Lower leg skin (tissue), 4 donors: ENCODE data around the gene INPP5B. TPM values are rescaled to one million over a fixed set of nuclear protein-coding genes. Genes with fewer than 3 reads are reported as not detected.

Experiments used
- DNase-seq, 2 donors: peaks; one replicate each; pipeline ENCODE4 v3.0.0-alpha.2; 2019; ENCODE audit warnings: low spot score in 2 of 2
- H3K4me3 ChIP-seq: fragments of 200-600 bp; sonication (generic); 2 replicates; pipeline ENCODE4 v1.5.1; 2017; ENCODE audit warnings: mild to moderate bottlenecking, low read depth; ENCODE audit not compliant: poor library complexity, severe bottlenecking
- POLR2A ChIP-seq, 2 donors: fragments of 450-650 bp; IDR thresholded peaks; one replicate each; pipeline ENCODE4 v1.6.1; 2016 to 2017; ENCODE audit warnings: antibody characterized with exemption in 2 of 2, mild to moderate bottlenecking in 1 of 2, moderate library complexity in 1 of 2
- WGBS, 2 donors: methylation state at CpG; one replicate each; pipeline ENCODE4 v1.1.5; 2018; 5-methylcytosine and 5-hydroxymethylcytosine counted together
- intact Hi-C: fragments of 100-400 bp; cut with DNase I; formaldehyde crosslinking; loops from one replicate; pipeline ENCODE4 v1.15.0; 2023; ENCODE audit warnings: low total_unique reads
- total RNA-seq, 4 donors: library from RNA; depleted of rRNA; stranded (reverse); fragments of >200 nt; gene quantifications; one replicate each; pipeline ENCODE4 v1.1.0, GENCODE V29; 2016
- TF ChIP-seq, protein P1 (sequence below), 3 donors: fragments of 450-650 bp; IDR thresholded peaks; one replicate each; pipeline ENCODE4 v1.5.1; 2016; ENCODE audit warnings: antibody characterized with exemption in 3 of 3, mild to moderate bottlenecking in 3 of 3, moderate library complexity in 2 of 3

INPP5B gene
- total RNA-seq, 4 donors from 2014 or later: 12.9 to 23.3 (median 18.7) TPM

DNA sequence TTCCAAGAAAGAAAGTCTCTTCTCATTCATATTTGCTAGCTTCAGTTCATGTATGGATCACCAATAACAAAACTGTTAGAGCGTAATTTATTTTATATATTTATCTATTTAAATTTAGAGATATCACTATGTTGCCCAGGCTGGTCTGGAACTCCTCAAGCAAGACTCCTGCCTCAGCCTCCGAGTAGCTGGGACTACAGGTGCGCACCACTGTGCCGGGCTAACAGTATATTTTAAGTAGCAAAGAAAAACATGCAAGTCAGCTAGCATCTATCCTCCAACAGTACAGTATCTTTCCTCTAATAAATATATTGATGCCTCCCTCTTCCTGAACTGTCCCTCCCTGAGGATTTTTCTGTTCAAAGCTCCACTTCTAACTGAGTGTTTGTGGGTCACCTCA, 21.5 kb downstream of the INPP5B start:
- WGBS, 2 donors: 80 to 95% methylated on average over 4 of the region's 4 CpGs
- intact Hi-C loops: no loop called here
- H3K4me3 ChIP-seq: no peak overlapping the region
- TF ChIP-seq, protein P1, sequence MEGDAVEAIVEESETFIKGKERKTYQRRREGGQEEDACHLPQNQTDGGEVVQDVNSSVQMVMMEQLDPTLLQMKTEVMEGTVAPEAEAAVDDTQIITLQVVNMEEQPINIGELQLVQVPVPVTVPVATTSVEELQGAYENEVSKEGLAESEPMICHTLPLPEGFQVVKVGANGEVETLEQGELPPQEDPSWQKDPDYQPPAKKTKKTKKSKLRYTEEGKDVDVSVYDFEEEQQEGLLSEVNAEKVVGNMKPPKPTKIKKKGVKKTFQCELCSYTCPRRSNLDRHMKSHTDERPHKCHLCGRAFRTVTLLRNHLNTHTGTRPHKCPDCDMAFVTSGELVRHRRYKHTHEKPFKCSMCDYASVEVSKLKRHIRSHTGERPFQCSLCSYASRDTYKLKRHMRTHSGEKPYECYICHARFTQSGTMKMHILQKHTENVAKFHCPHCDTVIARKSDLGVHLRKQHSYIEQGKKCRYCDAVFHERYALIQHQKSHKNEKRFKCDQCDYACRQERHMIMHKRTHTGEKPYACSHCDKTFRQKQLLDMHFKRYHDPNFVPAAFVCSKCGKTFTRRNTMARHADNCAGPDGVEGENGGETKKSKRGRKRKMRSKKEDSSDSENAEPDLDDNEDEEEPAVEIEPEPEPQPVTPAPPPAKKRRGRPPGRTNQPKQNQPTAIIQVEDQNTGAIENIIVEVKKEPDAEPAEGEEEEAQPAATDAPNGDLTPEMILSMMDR (IDR thresholded peaks at IDR 0.05): no peak
- TF ChIP-seq POLR2A (IDR thresholded peaks at IDR 0.05): no peak
- DNase-seq: no peak

- intact Hi-C loops: no loop called here
- no peak overlapping the region for H3K4me3 ChIP-seq
- TF ChIP-seq, protein P1 (IDR thresholded peaks at IDR 0.05): no peak
- no peak for TF ChIP-seq POLR2A (IDR thresholded peaks at IDR 0.05)
- WGBS, 2 donors: 89 to 100% methylated on average over 3 of the region's 3 CpGs
- DNase-seq: no peak
Measured at GRCh38 chr1:37923551-37923889, 23.3 kb downstream of the INPP5B start.

DNA sequence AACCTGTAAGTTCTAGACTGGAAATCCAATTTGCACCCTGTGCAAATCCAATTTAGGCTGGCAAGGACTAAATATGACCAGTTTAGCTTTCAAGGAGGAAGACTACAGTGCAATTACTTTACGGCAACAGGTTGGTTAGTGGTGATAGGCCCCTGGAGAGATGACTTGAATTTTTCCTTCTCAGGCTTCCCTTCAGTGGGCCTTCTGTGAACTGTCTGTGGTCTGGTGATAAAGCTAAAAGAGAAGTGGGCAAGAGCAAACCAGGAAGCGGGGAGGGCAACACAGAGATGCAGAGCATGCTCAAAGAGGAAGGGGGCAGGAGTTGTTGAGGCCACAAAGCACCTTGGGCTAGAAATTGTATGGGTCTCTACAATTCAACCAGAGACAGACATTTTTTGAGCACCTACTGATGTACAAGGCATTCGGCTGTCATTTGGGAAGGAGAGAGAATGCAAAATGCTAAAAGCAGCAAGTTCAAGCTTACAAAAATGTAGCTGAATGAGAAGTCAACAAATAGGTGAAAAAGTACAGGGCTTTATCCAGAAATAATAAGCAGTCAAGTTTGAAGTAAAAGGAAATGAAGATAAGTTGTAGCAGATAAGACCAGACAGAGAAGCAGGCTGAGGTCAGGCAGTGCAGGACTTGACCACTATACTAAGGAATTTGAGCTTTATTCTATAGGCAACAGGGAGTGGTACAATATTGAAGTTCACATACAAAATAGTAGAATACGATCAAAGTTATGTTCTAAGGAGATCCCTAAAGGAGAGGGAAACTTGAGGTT, 23.9 kb downstream of the INPP5B start:
- intact Hi-C loops: no loop called here
- H3K4me3 ChIP-seq: no peak overlapping the region
- no peak for DNase-seq
- no peak for TF ChIP-seq POLR2A (IDR thresholded peaks at IDR 0.05)
- TF ChIP-seq, protein P1 (IDR thresholded peaks at IDR 0.05): no peak
- 64 to 73% methylated on average over 4 of the region's 4 CpGs for WGBS, 2 donors

GRCh38 chr1:37919277-37919676, 27.6 kb downstream of the INPP5B start:
- no peak for DNase-seq
- no peak for TF ChIP-seq POLR2A (IDR thresholded peaks at IDR 0.05)
- TF ChIP-seq, protein P1 (IDR thresholded peaks at IDR 0.05): no peak
- intact Hi-C loops: no loop called here
- H3K4me3 ChIP-seq: no peak overlapping the region
- 45 to 63% methylated on average over 1 of the region's 1 CpG for WGBS, 2 donors

DNA sequence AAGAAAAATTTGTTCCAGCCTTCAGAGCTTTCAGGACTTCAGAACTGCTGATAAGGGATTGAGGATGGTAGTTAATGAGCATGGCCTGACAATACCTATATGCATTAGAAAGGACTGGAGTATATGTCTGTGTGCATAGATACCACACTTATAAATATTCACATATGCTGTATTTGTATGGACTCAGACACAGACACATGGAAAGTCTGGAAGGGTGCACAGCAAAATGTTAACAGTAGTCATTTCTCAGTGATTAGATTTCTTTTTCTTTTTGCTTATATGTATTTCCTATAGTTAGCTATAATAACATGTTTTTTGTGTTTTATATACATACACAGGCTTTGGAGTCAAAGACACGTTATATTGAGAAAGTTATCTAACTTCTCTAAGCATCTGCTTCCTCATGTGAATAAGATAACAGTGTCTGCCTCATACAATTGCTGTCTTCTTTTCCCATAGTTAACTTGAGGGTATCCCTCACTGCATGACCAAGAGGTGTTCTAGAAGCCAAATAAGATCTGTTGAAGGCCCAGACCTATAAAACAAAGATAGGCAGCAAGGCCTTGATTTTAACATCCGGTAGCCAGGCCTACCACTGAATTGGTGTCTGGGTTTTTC, 31.3 kb downstream of the INPP5B start:
- WGBS, 2 donors: 94% methylated on average over 2 of the region's 2 CpGs
- TF ChIP-seq, protein P1 (IDR thresholded peaks at IDR 0.05): no peak
- TF ChIP-seq POLR2A (IDR thresholded peaks at IDR 0.05): no peak
- intact Hi-C loops: no loop called here
- no peak for DNase-seq
- H3K4me3 ChIP-seq: no peak overlapping the region
